K562 (cell line): Measurements from ENCODE around the gene GHSR.
A peak's percentile ranks its signal among the peaks of the same experiment; 100 is the strongest.
"Not testable (repeated sequence)": the region's sequence is repeated elsewhere in the genome, so short reads cannot be mapped to it uniquely, and the experiment has no call there.

Experiments
- CTCF ChIP-seq, 3 experiments: IDR thresholded peaks in 2 of 3; conservative IDR thresholded peaks in 1 of 3; 2 replicates each; pipeline ENCODE4 v1.5.1; 2011 to 2012; ENCODE audit warnings: low read length in 3 of 3, mild to moderate bottlenecking in 3 of 3, control low read depth in 2 of 3, improper control_type of control experiment in 1 of 3, inconsistent platforms in 1 of 3, low read depth in 1 of 3, mixed read lengths in 1 of 3, moderate library complexity in 1 of 3; ENCODE audit not compliant: insufficient read depth in 2 of 3
- ELF4 ChIP-seq: fragments of 450-650 bp; formaldehyde crosslinking; IDR thresholded peaks from 2 replicates; pipeline ENCODE4 v1.4.0; 2022; ENCODE audit warnings: missing genetic modification characterization
- EP300 ChIP-seq: IDR thresholded peaks from 2 replicates; pipeline ENCODE4 v1.6.1; 2012; ENCODE audit warnings: low read length, improper control_type of control experiment
- GABPA ChIP-seq: fragments of 200-800 bp; sonication (Bioruptor generic); conservative IDR thresholded peaks from 2 replicates; pipeline ENCODE4 v1.6.1; 2016; ENCODE audit warnings: low read depth, missing genetic modification characterization, missing compliant biosample characterization
- JUN ChIP-seq, 2 experiments: sonication (generic) in 1 of 2; formaldehyde crosslinking in 1 of 2; IDR thresholded peaks; 2 replicates each; pipeline versions ENCODE4 v1.6.1 to v1.8.0; 2012 to 2022; ENCODE audit warnings: borderline replicate concordance in 2 of 2, mild to moderate bottlenecking in 2 of 2, improper control_type of control experiment in 1 of 2, low read depth in 1 of 2, low read length in 1 of 2, missing genetic modification reagents in 1 of 2
- KLF10 ChIP-seq: fragments of 250-450 bp; sonication (Bioruptor Pico); IDR thresholded peaks from 2 replicates; pipeline ENCODE4 v1.6.1; 2021; ENCODE audit warnings: matching md5 sums
- POLR2A ChIP-seq: fragments of 450-650 bp; conservative IDR thresholded peaks from 2 replicates; pipeline ENCODE4 v1.6.1; 2016
- SMARCA4 ChIP-seq: fragments of 450-650 bp; IDR thresholded peaks from 2 replicates; pipeline ENCODE4 v1.6.1; 2016
- SNRNP70 ChIP-seq: fragments of 200-400 bp; formaldehyde crosslinking; optimal IDR thresholded peaks from 2 replicates; pipeline ENCODE3; 2017; ENCODE audit warnings: low read depth, low read length
- ZBTB11 ChIP-seq, 3 experiments: fragments of 200-800 bp in 1 of 3; fragments of 250-450 bp in 1 of 3; fragments of 450-650 bp in 1 of 3; sonication (Bioruptor Pico) in 1 of 3; sonication (Bioruptor generic) in 1 of 3; formaldehyde crosslinking in 1 of 3; IDR thresholded peaks; 2 replicates each; pipeline versions ENCODE4 v1.6.1 to v1.8.0; 2016 to 2022; ENCODE audit warnings: mild to moderate bottlenecking in 2 of 3, missing genetic modification characterization in 2 of 3, missing compliant biosample characterization in 1 of 3, moderate library complexity in 1 of 3
- ZNF3 ChIP-seq: fragments of 250-450 bp; sonication (Bioruptor Pico); IDR thresholded peaks from 2 replicates; pipeline ENCODE4 v1.5.0; 2021; ENCODE audit warnings: mild to moderate bottlenecking, moderate library complexity
- ZNF431 ChIP-seq: sonication (generic); formaldehyde crosslinking; IDR thresholded peaks from 2 replicates; pipeline ENCODE4 v1.8.0; 2022; ENCODE audit warnings: mild to moderate bottlenecking, missing genetic modification reagents

- TF ChIP-seq ZBTB11 (CRISPR knock-in tag; IDR thresholded peaks at IDR 0.05); ZNF3 (CRISPR knock-in tag); EP300; KLF10 (CRISPR knock-in tag); ZNF431; SNRNP70; POLR2A; GABPA (tag); JUN (IDR thresholded peaks at IDR 0.05; ENCODE audit: borderline replicate concordance, low read depth, low read length); JUN (CRISPR knock-in tag; IDR thresholded peaks at IDR 0.05; ENCODE audit: borderline replicate concordance); ELF4 (CRISPR knock-in tag): not testable (repeated sequence)
- TF ChIP-seq CTCF (IDR thresholded peaks at IDR 0.05 in 2 of 3, conservative IDR thresholded peaks at IDR 0.05 in 1 of 3; ENCODE audit: insufficient read depth in 2 of 3, low read depth in 1 of 3, low read length in 3 of 3) (peak; percentile 72 to 84 (median 73)), SMARCA4 (peak; percentile 60)
These were observed 42.0 kb upstream of the GHSR start for GRCh38 chr3:172490198-172490669.
